Retinal pigment epithelial cell (primary cell): ENCODE data around the gene NADK2.

Source experiments
- DNase-seq: peaks from one replicate; pipeline ENCODE4 v3.0.0-alpha.2; 2010; ENCODE audit warnings: low read depth
- H3K4me3 ChIP-seq: 2 replicates; pipeline ENCODE4 v1.5.1; 2011; ENCODE audit warnings: mild to moderate bottlenecking, low read length, control low read depth, moderate library complexity
- CTCF ChIP-seq: conservative IDR thresholded peaks from 2 replicates; pipeline ENCODE4 v1.5.1; 2011; ENCODE audit warnings: low read depth, low read length, control low read depth, inconsistent platforms

Gene NADK2

GRCh38 chr5:36222620-36223019, 19.1 kb downstream of the NADK2 start:
- TF ChIP-seq CTCF: no peak
- H3K4me3 ChIP-seq: no peak overlapping the region
- DNase-seq: no peak

- DNase-seq: no peak
- no peak overlapping the region for H3K4me3 ChIP-seq
- TF ChIP-seq CTCF: no peak
Measured at GRCh38 chr5:36217988-36218387, 23.7 kb downstream of the NADK2 start.

GRCh38 chr5:36217567-36217966, 24.2 kb downstream of the NADK2 start:
- TF ChIP-seq CTCF: no peak
- DNase-seq: no peak
- H3K4me3 ChIP-seq: no peak overlapping the region

- DNase-seq: no peak
- no peak overlapping the region for H3K4me3 ChIP-seq
- TF ChIP-seq CTCF: no peak
Measured at GRCh38 chr5:36215910-36216309, 25.8 kb downstream of the NADK2 start.

- no peak for DNase-seq
- no peak for TF ChIP-seq CTCF
- H3K4me3 ChIP-seq: no peak overlapping the region
Measured at GRCh38 chr5:36214436-36214835, 27.3 kb downstream of the NADK2 start.

- no peak for DNase-seq
- H3K4me3 ChIP-seq: no peak overlapping the region
- TF ChIP-seq CTCF: no peak
Measured at GRCh38 chr5:36209664-36210063, 32.1 kb downstream of the NADK2 start.

- no peak for TF ChIP-seq CTCF
- no peak for DNase-seq
- no peak overlapping the region for H3K4me3 ChIP-seq
Measured at GRCh38 chr5:36208786-36209185, 32.9 kb downstream of the NADK2 start.
